DMS153 (cell line): ENCODE results near the gene TAGAP.

Experiments
- DNase-seq: peaks from one replicate; lab custom pipeline; 2025; lab: John Stamatoyannopoulos, UW

The TAGAP gene

GRCh38 chr6:159071843-159072769 lies 27.3 kb upstream of the TAGAP start:
- no peak for DNase-seq

- DNase-seq = no peak
Observed at GRCh38 chr6:159068904-159069578, 24.2 kb upstream of the TAGAP start.

- DNase-seq = no peak
Observed at GRCh38 chr6:159067334-159067733, 22.5 kb upstream of the TAGAP start.

GRCh38 chr6:159066483-159066882 lies 21.7 kb upstream of the TAGAP start:
- no peak for DNase-seq

- no peak for DNase-seq
Observed at GRCh38 chr6:159065759-159066329, 21.1 kb upstream of the TAGAP start.

GRCh38 chr6:159065091-159065490 lies 20.3 kb upstream of the TAGAP start:
- DNase-seq = no peak

GRCh38 chr6:159064477-159064876 lies 19.7 kb upstream of the TAGAP start:
- no peak for DNase-seq

- DNase-seq = no peak
Observed at GRCh38 chr6:159063549-159063948, 18.8 kb upstream of the TAGAP start.

GRCh38 chr6:159062976-159063375 lies 18.2 kb upstream of the TAGAP start:
- DNase-seq = no peak

- no peak for DNase-seq
Observed at GRCh38 chr6:159062564-159062945, 17.8 kb upstream of the TAGAP start.

- DNase-seq = no peak
Observed at GRCh38 chr6:159061805-159062563, 17.2 kb upstream of the TAGAP start.

- DNase-seq = no peak
Observed at GRCh38 chr6:159061146-159061545, 16.4 kb upstream of the TAGAP start.

GRCh38 chr6:159059885-159060506 lies 15.2 kb upstream of the TAGAP start:
- DNase-seq = no peak

- no peak for DNase-seq
Observed at GRCh38 chr6:159059141-159059540, 14.3 kb upstream of the TAGAP start.

GRCh38 chr6:159056899-159057298 lies 12.1 kb upstream of the TAGAP start:
- no peak for DNase-seq

- no peak for DNase-seq
Observed at GRCh38 chr6:159056432-159056831, 11.6 kb upstream of the TAGAP start.

- no peak for DNase-seq
Observed at GRCh38 chr6:159056003-159056402, 11.2 kb upstream of the TAGAP start.

GRCh38 chr6:159053781-159054398 lies 9.1 kb upstream of the TAGAP start:
- DNase-seq = no peak

- no peak for DNase-seq
Observed at GRCh38 chr6:159052720-159053119, 7.9 kb upstream of the TAGAP start.

- no peak for DNase-seq
Observed at GRCh38 chr6:159047891-159048685, 3.3 kb upstream of the TAGAP start.

GRCh38 chr6:159045801-159046200 lies 1.0 kb upstream of the TAGAP start:
- DNase-seq = no peak
